ENCODE data around the gene C12orf76. TPM values are rescaled to one million over a fixed set of nuclear protein-coding genes. Genes with fewer than 3 reads are reported as not detected.

C12orf76 gene
- total and polyA plus RNA-seq, 2 of the 13 experiments (the other 11 are each of a cell fraction or from before 2014, with no cell fraction given): 15.8 to 38.4 TPM

DNA sequence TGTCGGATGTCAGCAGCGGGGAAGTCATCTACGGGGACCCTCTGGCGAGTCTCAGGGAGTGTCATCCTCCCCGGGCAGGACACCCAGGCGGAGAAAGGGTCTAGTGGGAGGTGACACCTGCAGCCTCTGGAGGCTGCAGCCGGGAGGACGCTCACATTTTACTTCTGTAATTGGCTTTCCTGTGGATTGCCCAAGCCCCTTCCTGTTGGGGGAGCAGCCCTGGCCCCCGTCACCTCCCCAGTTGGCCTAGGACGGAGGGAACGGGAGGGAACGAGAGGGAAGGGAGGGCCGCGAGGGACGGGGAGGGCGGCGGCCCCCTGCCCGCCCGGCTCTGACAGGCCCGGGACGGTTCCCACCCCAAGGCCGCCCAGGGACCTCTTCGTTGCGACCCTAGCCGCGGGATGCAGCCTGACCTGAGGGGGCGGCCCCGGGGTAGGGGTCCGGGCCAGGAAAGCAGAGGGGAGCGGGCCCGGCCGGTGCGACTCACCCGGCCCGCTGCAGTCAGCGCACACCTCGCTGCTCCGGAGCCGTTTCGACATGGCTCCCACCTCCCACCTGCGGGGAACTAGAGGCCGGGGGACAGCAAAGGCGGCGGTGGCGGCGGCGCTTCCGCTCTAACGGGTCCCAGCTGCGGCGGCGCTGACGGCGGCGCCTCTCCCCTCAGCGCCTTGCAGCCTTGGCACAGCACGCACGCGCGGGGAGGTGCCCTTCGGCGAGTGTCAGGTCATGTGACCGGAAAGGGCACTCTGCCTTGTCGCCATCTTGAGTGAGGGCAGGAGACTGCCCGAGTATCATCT lies 52.4 kb downstream of the C12orf76 start, which contains the start of gene GIT2 (continued):
- TF ChIP-seq, protein P1, sequence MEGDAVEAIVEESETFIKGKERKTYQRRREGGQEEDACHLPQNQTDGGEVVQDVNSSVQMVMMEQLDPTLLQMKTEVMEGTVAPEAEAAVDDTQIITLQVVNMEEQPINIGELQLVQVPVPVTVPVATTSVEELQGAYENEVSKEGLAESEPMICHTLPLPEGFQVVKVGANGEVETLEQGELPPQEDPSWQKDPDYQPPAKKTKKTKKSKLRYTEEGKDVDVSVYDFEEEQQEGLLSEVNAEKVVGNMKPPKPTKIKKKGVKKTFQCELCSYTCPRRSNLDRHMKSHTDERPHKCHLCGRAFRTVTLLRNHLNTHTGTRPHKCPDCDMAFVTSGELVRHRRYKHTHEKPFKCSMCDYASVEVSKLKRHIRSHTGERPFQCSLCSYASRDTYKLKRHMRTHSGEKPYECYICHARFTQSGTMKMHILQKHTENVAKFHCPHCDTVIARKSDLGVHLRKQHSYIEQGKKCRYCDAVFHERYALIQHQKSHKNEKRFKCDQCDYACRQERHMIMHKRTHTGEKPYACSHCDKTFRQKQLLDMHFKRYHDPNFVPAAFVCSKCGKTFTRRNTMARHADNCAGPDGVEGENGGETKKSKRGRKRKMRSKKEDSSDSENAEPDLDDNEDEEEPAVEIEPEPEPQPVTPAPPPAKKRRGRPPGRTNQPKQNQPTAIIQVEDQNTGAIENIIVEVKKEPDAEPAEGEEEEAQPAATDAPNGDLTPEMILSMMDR (CRISPR knock-in tag; IDR thresholded peaks at IDR 0.05): no peak; the same call in 1 of the 2 replicates
- TF ChIP-seq SAP130 (CRISPR knock-in tag; IDR thresholded peaks at IDR 0.05; ENCODE audit: low read depth) (peak; percentile 91), ZFP41 (CRISPR knock-in tag; IDR thresholded peaks at IDR 0.05; ENCODE audit: borderline replicate concordance) (0 out of 2 replicates have a peak, but pooled peaks have one; percentile 40), HES4 (CRISPR knock-in tag; IDR thresholded peaks at IDR 0.05; ENCODE audit: borderline replicate concordance) (no peak), REXO4 (CRISPR knock-in tag; IDR thresholded peaks at IDR 0.05; ENCODE audit: borderline replicate concordance) (no peak), RBM39 (IDR thresholded peaks at IDR 0.05; ENCODE audit: low read depth, low read length, poor library complexity, severe bottlenecking) (no peak), GTF3A (CRISPR knock-in tag; conservative IDR thresholded peaks at IDR 0.05) (no peak), MAFG (CRISPR knock-in tag; IDR thresholded peaks at IDR 0.05) (no peak), ZNF12 (CRISPR knock-in tag; IDR thresholded peaks at IDR 0.05) (no peak; the same call in 1 of the 2 replicates), SRSF9 (IDR thresholded peaks at IDR 0.05; ENCODE audit: borderline replicate concordance, insufficient read depth, low read depth, low read length, poor library complexity, severe bottlenecking) (no peak), TARDBP (CRISPR knock-in tag; IDR thresholded peaks at IDR 0.05) (peak; percentile 55; the same call in 1 of the 2 replicates)
- TF ChIP-seq, protein P2, sequence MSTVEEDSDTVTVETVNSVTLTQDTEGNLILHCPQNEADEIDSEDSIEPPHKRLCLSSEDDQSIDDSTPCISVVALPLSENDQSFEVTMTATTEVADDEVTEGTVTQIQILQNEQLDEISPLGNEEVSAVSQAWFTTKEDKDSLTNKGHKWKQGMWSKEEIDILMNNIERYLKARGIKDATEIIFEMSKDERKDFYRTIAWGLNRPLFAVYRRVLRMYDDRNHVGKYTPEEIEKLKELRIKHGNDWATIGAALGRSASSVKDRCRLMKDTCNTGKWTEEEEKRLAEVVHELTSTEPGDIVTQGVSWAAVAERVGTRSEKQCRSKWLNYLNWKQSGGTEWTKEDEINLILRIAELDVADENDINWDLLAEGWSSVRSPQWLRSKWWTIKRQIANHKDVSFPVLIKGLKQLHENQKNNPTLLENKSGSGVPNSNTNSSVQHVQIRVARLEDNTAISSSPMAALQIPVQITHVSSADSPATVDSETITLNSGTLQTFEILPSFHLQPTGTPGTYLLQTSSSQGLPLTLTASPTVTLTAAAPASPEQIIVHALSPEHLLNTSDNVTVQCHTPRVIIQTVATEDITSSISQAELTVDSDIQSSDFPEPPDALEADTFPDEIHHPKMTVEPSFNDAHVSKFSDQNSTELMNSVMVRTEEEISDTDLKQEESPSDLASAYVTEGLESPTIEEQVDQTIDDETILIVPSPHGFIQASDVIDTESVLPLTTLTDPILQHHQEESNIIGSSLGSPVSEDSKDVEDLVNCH (CRISPR knock-in tag; IDR thresholded peaks at IDR 0.05): no peak
- TF ChIP-seq, protein P3, sequence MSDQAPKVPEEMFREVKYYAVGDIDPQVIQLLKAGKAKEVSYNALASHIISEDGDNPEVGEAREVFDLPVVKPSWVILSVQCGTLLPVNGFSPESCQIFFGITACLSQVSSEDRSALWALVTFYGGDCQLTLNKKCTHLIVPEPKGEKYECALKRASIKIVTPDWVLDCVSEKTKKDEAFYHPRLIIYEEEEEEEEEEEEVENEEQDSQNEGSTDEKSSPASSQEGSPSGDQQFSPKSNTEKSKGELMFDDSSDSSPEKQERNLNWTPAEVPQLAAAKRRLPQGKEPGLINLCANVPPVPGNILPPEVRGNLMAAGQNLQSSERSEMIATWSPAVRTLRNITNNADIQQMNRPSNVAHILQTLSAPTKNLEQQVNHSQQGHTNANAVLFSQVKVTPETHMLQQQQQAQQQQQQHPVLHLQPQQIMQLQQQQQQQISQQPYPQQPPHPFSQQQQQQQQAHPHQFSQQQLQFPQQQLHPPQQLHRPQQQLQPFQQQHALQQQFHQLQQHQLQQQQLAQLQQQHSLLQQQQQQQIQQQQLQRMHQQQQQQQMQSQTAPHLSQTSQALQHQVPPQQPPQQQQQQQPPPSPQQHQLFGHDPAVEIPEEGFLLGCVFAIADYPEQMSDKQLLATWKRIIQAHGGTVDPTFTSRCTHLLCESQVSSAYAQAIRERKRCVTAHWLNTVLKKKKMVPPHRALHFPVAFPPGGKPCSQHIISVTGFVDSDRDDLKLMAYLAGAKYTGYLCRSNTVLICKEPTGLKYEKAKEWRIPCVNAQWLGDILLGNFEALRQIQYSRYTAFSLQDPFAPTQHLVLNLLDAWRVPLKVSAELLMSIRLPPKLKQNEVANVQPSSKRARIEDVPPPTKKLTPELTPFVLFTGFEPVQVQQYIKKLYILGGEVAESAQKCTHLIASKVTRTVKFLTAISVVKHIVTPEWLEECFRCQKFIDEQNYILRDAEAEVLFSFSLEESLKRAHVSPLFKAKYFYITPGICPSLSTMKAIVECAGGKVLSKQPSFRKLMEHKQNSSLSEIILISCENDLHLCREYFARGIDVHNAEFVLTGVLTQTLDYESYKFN (CRISPR knock-in tag; conservative IDR thresholded peaks at IDR 0.05): 0 out of 2 replicates have a peak, but pooled peaks have one; percentile 44
- TF ChIP-seq, protein P4, sequence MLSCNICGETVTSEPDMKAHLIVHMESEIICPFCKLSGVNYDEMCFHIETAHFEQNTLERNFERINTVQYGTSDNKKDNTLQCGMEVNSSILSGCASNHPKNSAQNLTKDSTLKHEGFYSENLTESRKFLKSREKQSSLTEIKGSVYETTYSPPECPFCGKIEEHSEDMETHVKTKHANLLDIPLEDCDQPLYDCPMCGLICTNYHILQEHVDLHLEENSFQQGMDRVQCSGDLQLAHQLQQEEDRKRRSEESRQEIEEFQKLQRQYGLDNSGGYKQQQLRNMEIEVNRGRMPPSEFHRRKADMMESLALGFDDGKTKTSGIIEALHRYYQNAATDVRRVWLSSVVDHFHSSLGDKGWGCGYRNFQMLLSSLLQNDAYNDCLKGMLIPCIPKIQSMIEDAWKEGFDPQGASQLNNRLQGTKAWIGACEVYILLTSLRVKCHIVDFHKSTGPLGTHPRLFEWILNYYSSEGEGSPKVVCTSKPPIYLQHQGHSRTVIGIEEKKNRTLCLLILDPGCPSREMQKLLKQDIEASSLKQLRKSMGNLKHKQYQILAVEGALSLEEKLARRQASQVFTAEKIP (CRISPR knock-in tag; IDR thresholded peaks at IDR 0.05; ENCODE audit: borderline replicate concordance): no peak
- TF ChIP-seq, protein P5, sequence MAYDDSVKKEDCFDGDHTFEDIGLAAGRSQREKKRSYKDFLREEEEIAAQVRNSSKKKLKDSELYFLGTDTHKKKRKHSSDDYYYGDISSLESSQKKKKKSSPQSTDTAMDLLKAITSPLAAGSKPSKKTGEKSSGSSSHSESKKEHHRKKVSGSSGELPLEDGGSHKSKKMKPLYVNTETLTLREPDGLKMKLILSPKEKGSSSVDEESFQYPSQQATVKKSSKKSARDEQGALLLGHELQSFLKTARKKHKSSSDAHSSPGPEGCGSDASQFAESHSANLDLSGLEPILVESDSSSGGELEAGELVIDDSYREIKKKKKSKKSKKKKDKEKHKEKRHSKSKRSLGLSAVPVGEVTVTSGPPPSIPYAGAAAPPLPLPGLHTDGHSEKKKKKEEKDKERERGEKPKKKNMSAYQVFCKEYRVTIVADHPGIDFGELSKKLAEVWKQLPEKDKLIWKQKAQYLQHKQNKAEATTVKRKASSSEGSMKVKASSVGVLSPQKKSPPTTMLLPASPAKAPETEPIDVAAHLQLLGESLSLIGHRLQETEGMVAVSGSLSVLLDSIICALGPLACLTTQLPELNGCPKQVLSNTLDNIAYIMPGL (CRISPR knock-in tag; IDR thresholded peaks at IDR 0.05; ENCODE audit: borderline replicate concordance in 1 of 2, low read depth in 1 of 2): peak; percentile 17 to 84; a peak in 2 of 4 replicates

All from HepG2 (cell line).